Testis (tissue), 2 donors: ENCODE results near the gene LIF.

ENCODE experiments used
- POLR2A ChIP-seq: fragments of 450-650 bp; IDR thresholded peaks from one replicate; pipeline ENCODE4 v1.6.1; 2017; ENCODE audit warnings: antibody characterized with exemption, mild to moderate bottlenecking, moderate library complexity
- TF ChIP-seq, protein P1 (sequence below), 3 experiments: fragments of 450-650 bp in 2 of 3; fragments of 200-600 bp in 1 of 3; sonication (generic) in 1 of 3; IDR thresholded peaks; one replicate each; pipeline ENCODE4 v1.5.1; 2016 to 2019; ENCODE audit warnings: antibody characterized with exemption in 3 of 3, mild to moderate bottlenecking in 2 of 3, moderate library complexity in 1 of 3

DNA sequence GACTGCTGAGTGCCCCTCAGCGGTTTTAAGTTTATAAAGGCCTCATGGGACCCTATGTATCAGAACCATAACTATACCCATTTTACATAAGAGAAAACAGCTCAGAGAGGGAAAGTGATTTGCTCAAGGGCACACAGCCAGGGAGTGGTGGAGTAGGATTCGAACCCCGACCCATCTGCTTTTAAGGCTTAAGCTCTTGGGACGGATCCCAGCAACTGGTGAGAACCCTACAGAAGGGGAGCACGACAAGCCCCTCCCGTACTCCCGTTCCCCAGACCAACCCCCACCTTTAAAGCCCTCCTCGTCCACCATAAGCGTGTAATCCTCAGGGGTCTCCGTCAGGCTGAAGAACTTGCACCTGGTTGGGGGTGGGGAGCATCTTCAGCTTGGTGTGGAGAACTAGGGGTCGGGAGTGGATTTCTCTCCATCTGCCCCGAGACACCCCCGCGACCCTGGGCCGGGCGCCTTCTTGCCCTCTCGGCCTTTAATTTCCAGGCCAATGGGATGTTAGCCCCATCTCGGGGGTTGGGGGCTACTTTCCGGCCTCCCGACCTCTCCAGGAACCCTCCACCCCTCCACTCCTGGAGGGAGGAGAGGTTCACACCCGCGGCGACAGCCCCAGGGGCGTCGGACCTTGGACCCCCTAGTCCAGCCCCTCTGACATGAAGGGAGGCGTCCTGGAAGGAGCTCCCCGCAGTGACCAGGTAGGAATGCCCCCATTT, 42.0 kb upstream of the LIF start:
- no peak for TF ChIP-seq POLR2A
- TF ChIP-seq, protein P1, sequence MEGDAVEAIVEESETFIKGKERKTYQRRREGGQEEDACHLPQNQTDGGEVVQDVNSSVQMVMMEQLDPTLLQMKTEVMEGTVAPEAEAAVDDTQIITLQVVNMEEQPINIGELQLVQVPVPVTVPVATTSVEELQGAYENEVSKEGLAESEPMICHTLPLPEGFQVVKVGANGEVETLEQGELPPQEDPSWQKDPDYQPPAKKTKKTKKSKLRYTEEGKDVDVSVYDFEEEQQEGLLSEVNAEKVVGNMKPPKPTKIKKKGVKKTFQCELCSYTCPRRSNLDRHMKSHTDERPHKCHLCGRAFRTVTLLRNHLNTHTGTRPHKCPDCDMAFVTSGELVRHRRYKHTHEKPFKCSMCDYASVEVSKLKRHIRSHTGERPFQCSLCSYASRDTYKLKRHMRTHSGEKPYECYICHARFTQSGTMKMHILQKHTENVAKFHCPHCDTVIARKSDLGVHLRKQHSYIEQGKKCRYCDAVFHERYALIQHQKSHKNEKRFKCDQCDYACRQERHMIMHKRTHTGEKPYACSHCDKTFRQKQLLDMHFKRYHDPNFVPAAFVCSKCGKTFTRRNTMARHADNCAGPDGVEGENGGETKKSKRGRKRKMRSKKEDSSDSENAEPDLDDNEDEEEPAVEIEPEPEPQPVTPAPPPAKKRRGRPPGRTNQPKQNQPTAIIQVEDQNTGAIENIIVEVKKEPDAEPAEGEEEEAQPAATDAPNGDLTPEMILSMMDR (IDR thresholded peaks at IDR 0.05), result no peak
